ENCODE data around the gene TSC2. TPM values are rescaled to one million over a fixed set of nuclear protein-coding genes. Genes with fewer than 3 reads are reported as not detected.

Gene TSC2
- total and polyA plus RNA-seq, 3 donors from 2014 or later = 136 to 271 (median 222) TPM

DNA sequence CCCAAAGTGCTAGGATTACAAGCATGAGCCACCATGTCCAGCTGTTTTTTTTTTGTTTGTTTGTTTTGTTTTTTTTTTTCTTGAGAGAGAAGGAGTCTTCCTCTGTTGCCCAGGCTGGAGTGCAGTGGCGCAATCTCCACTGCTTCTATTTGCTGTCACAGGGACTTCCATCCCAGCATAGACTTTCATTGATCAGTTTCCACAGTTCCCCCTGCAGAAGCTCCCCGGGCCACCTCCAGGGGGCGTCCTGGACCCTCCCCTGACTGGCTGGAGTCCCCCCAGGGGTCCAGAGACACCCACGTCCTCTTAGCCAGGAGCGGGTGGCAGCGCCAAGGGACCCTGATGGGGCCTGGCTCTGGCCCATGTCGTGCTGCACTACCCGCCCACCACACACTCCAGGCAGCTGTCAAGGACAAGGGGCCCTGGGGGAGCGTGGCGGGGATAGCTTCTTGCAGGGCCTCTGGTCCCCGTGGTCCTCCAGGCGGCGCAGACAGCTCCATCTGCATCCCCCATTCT lies 31.3 kb upstream of the TSC2 start:
- intact Hi-C loops (cut with DNase I; ENCODE audit: low total_unique reads) = no loop called here
- Histone ChIP-seq H3K9me3 (no peaks in the 10 kb centered on the region), H3K27ac (no peak overlapping the region), H3K36me3 (ENCODE audit: low read depth, missing control alignments) (no peaks in the 10 kb centered on the region), H3K4me3 (no peak overlapping the region), H3K4me1 (peaks cover 6% of the 10 kb centered on the region), H3K27me3 (no peaks in the 10 kb centered on the region)
- TF ChIP-seq POLR2A (IDR thresholded peaks at IDR 0.05) = no peak
- TF ChIP-seq, protein P1, sequence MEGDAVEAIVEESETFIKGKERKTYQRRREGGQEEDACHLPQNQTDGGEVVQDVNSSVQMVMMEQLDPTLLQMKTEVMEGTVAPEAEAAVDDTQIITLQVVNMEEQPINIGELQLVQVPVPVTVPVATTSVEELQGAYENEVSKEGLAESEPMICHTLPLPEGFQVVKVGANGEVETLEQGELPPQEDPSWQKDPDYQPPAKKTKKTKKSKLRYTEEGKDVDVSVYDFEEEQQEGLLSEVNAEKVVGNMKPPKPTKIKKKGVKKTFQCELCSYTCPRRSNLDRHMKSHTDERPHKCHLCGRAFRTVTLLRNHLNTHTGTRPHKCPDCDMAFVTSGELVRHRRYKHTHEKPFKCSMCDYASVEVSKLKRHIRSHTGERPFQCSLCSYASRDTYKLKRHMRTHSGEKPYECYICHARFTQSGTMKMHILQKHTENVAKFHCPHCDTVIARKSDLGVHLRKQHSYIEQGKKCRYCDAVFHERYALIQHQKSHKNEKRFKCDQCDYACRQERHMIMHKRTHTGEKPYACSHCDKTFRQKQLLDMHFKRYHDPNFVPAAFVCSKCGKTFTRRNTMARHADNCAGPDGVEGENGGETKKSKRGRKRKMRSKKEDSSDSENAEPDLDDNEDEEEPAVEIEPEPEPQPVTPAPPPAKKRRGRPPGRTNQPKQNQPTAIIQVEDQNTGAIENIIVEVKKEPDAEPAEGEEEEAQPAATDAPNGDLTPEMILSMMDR (IDR thresholded peaks at IDR 0.05) = peak in 1 of 3 experiments; percentile 15
- no peak for DNase-seq
- WGBS, 2 donors = 47 to 56% methylated on average over 7 to 13 of the region's 13 CpGs

DNA sequence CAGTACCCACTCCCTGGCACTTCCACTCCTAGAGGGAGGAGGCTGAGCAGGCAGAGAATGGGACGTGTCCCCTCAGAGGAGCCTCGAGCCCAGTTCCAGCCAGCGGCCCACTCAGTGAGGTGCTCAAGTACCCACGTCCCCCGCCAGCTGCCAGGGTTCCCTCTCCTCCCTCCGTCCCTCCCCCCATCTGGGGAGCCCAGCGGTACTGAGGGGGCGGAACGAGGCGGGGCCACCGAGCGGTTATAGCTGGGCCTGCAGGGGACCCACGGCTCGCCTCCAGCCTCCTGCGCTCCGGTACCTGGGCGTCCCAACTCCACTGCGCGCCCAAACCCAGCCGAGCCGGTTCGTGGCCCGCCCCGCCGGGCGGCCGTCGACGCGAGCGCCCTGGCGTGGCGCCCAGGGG lies 28.3 kb upstream of the TSC2 start, which contains the start of gene NPW:
Gene NPW, plus strand, starts transcription at position 268 of the 403 bp plus-strand sequence.
- no peaks in the 10 kb centered on the region for H3K36me3 ChIP-seq (ENCODE audit: low read depth, missing control alignments)
- no peak within 1 kb of the TSS for H3K27ac ChIP-seq
- intact Hi-C loops (cut with DNase I; ENCODE audit: low total_unique reads) = no loop called here
- H3K9me3 ChIP-seq = no peaks in the 10 kb centered on the region
- WGBS, 2 donors = 3 to 5% methylated on average over 20 to 22 of the region's 33 CpGs
- no peak for DNase-seq
- peak within 1 kb of the TSS in 1 of 2 donors; percentile 34 for H3K4me3 ChIP-seq
- peaks cover 21% of the 10 kb centered on the region for H3K4me1 ChIP-seq
- no peaks in the 10 kb centered on the region for H3K27me3 ChIP-seq
- no peak for TF ChIP-seq POLR2A (IDR thresholded peaks at IDR 0.05)
- TF ChIP-seq, protein P1 (IDR thresholded peaks at IDR 0.05) = no peak

DNA sequence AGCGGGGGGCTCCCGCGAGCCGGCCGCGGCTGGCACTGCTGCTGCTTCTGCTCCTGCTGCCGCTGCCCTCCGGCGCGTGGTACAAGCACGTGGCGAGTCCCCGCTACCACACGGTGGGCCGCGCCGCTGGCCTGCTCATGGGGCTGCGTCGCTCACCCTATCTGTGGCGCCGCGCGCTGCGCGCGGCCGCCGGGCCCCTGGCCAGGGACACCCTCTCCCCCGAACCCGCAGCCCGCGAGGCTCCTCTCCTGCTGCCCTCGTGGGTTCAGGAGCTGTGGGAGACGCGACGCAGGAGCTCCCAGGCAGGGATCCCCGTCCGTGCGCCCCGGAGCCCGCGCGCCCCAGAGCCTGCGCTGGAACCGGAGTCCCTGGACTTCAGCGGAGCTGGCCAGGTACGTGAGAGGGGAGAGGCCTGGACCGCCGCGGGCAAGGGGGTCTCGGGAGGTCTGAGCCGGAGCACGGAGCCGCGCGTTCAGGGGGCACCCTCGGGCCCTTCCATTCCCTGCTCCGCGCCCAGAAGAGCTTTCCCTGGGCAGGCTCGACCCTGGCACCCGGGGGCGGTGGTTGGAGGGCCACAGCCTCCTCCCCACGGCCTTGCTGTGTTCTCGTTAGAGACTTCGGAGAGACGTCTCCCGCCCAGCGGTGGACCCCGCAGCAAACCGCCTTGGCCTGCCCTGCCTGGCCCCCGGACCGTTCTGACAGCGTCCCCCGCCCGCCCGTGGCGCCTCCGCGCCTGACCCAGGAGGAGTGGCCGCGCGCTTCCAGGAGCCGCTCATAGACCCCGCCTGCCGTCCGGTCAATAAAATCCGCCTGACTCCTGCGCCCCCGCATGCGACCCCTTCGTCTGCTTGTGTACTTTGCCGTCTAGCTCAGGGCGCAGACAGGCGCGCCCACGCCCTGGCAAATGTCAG lies 27.6 kb upstream of the TSC2 start:
- Histone ChIP-seq H3K4me1 (peaks cover 21% of the 10 kb centered on the region), H3K36me3 (ENCODE audit: low read depth, missing control alignments) (no peaks in the 10 kb centered on the region), H3K9me3 (no peaks in the 10 kb centered on the region), H3K4me3 (peak overlapping the region in 1 of 2 donors; percentile 34), H3K27ac (no peak overlapping the region), H3K27me3 (no peaks in the 10 kb centered on the region)
- no peak for DNase-seq
- 1 to 2% methylated on average over 10 to 83 of the region's 96 CpGs for WGBS, 2 donors
- intact Hi-C loops (cut with DNase I; ENCODE audit: low total_unique reads) = loop anchor here (10.0 kb wide), 1 partner anchor 65 kb away; no protein-coding TSS in a partner anchor
- TF ChIP-seq POLR2A (IDR thresholded peaks at IDR 0.05) = no peak
- TF ChIP-seq, protein P1 (IDR thresholded peaks at IDR 0.05) = no peak

DNA sequence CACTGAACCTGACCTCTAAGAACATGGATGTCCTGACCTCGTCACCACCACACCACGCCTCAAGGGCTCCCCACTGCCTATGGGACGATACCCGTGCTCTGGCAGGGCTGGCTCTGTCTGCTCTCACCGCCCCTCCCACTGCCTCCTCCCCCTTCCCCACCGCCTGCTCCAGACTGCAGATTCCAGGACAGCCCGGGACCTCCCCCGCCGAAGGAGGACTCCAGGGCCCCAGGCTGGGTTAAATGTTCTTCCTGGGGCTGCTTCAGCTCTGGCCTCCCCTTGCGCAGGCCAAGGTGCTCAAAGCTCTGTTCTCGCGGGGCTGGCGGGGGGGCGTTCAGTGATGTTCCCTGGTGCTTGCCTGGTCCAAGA lies 25.1 kb upstream of the TSC2 start:
- Histone ChIP-seq H3K36me3 (ENCODE audit: low read depth, missing control alignments) (no peaks in the 10 kb centered on the region), H3K4me3 (peak overlapping the region in 1 of 2 donors; percentile 37), H3K9me3 (no peaks in the 10 kb centered on the region), H3K4me1 (peaks cover 26% of the 10 kb centered on the region), H3K27ac (no peak overlapping the region), H3K27me3 (no peaks in the 10 kb centered on the region)
- peak; percentile 61 for DNase-seq
- intact Hi-C loops (cut with DNase I; ENCODE audit: low total_unique reads) = loop anchor here (10.0 kb wide), 1 partner anchor 62 kb away; no protein-coding TSS in a partner anchor
- 1 to 2% methylated on average over 5 to 14 of the region's 14 CpGs for WGBS, 2 donors
- TF ChIP-seq, protein P1 (IDR thresholded peaks at IDR 0.05) = no peak
- TF ChIP-seq POLR2A (IDR thresholded peaks at IDR 0.05) = no peak
